WTC11 (cell line): ENCODE results near the gene IL18R1. TPM values are rescaled to one million over a fixed set of nuclear protein-coding genes. Genes with fewer than 3 reads are reported as not detected.

Source experiments
- ATAC-seq: fragments of 200-7000 bp; cut with Tn5 transposase; 2 replicates; pipeline ENCODE4 v1.10.0; 2021; ENCODE audit warnings: mild to moderate bottlenecking, moderate library complexity
- CTCF ChIA-PET: fragments of 300-600 bp; sonication (Branson Sonifier 250); formaldehyde crosslinking; loops from one replicate; lab custom pipeline; 2021; ENCODE audit warnings: antibody characterized with exemption; lab: Charles Lee
- POLR2A ChIA-PET: fragments of 350-600 bp; sonication (Branson Sonifier 250); formaldehyde crosslinking; loops from one replicate; lab custom pipeline; 2021; ENCODE audit warnings: antibody characterized with exemption; lab: Charles Lee
- DNase-seq: peaks from one replicate; pipeline ENCODE4 v3.0.0; 2021; ENCODE audit warnings: low spot score
- H3K27ac Mint-ChIP-seq: 2 replicates; pipeline ENCODE4 v1.8.0; 2021; ENCODE audit warnings: mixed read lengths
- H3K27me3 Mint-ChIP-seq: 2 replicates; pipeline ENCODE4 v1.8.0; 2021; ENCODE audit warnings: low read depth, mild to moderate bottlenecking, moderate library complexity, mixed read lengths
- H3K36me3 Mint-ChIP-seq: 2 replicates; pipeline ENCODE4 v1.8.0; 2021; ENCODE audit warnings: mixed read lengths
- H3K4me1 Mint-ChIP-seq: 2 replicates; pipeline ENCODE4 v1.8.0; 2022; ENCODE audit warnings: mixed read lengths
- H3K4me3 Mint-ChIP-seq: 2 replicates; pipeline ENCODE4 v1.8.0; 2021; ENCODE audit warnings: mild to moderate bottlenecking, moderate library complexity, mixed read lengths
- H3K9me3 Mint-ChIP-seq: 2 replicates; pipeline ENCODE4 v1.8.0; 2021; ENCODE audit warnings: mixed read lengths
- ATF1 ChIP-seq: sonication (generic); formaldehyde crosslinking; IDR thresholded peaks from 2 replicates; pipeline ENCODE4 v1.8.1; 2023; ENCODE audit warnings: mild to moderate bottlenecking, moderate library complexity, missing genetic modification reagents
- HMGA2 ChIP-seq: fragments of 250-450 bp; sonication (Bioruptor Pico); IDR thresholded peaks from 2 replicates; pipeline ENCODE4 v1.4.0; 2021; ENCODE audit warnings: mild to moderate bottlenecking, moderate library complexity
- JAZF1 ChIP-seq: fragments of 250-450 bp; sonication (Bioruptor Pico); IDR thresholded peaks from 2 replicates; pipeline ENCODE4 v1.9.0; 2021; ENCODE audit warnings: moderate library complexity, mild to moderate bottlenecking, inconsistent platforms
- NFATC4 ChIP-seq: fragments of 250-450 bp; sonication (Bioruptor Pico); IDR thresholded peaks from 2 replicates; pipeline ENCODE4 v1.9.0; 2021; ENCODE audit warnings: mild to moderate bottlenecking
- NR2C2 ChIP-seq: sonication (generic); formaldehyde crosslinking; IDR thresholded peaks from 2 replicates; pipeline ENCODE4 v1.8.0; 2022; ENCODE audit warnings: mild to moderate bottlenecking, missing genetic modification reagents
- SOX15 ChIP-seq: fragments of 250-450 bp; sonication (Bioruptor Pico); IDR thresholded peaks from 2 replicates; pipeline ENCODE4 v1.9.0; 2021; ENCODE audit warnings: mild to moderate bottlenecking
- SP1 ChIP-seq: sonication (generic); formaldehyde crosslinking; conservative IDR thresholded peaks from 2 replicates; pipeline ENCODE4 v1.8.1; 2022; ENCODE audit warnings: missing genetic modification reagents
- ZBTB21 ChIP-seq: sonication (generic); formaldehyde crosslinking; IDR thresholded peaks from 2 replicates; pipeline ENCODE4 v1.8.1; 2023; ENCODE audit warnings: mild to moderate bottlenecking, missing genetic modification reagents, borderline replicate concordance
- total RNA-seq: library from RNA; stranded (reverse); gene quantifications from 3 replicates; pipeline ENCODE4 v1.2.3, GENCODE V29; 2021
- TF ChIP-seq, protein P1 (sequence below): fragments of 250-450 bp; sonication (Bioruptor Pico); IDR thresholded peaks from 2 replicates; pipeline ENCODE4 v1.9.0; 2021; ENCODE audit warnings: mild to moderate bottlenecking, borderline replicate concordance
- TF ChIP-seq, protein P2 (sequence below): fragments of 250-450 bp; sonication (Bioruptor Pico); conservative IDR thresholded peaks from 2 replicates; pipeline ENCODE4 v1.9.0; 2021; ENCODE audit warnings: mild to moderate bottlenecking
- TF ChIP-seq, protein P3 (sequence below): sonication (generic); formaldehyde crosslinking; IDR thresholded peaks from 2 replicates; pipeline ENCODE4 v1.8.1; 2023; ENCODE audit warnings: mild to moderate bottlenecking, moderate library complexity, missing genetic modification reagents
- TF ChIP-seq, protein P4 (sequence below): sonication (generic); formaldehyde crosslinking; IDR thresholded peaks from 2 replicates; pipeline ENCODE4 v1.8.1; 2023; ENCODE audit warnings: mild to moderate bottlenecking, missing genetic modification reagents
- TF ChIP-seq, protein P5 (sequence below): sonication (generic); formaldehyde crosslinking; IDR thresholded peaks from 2 replicates; pipeline ENCODE4 v1.8.1; 2022; ENCODE audit warnings: mild to moderate bottlenecking, moderate library complexity, missing genetic modification reagents
- TF ChIP-seq, protein P6 (sequence below): fragments of 200-600 bp; IDR thresholded peaks from 2 replicates; pipeline ENCODE4 v1.8.0; 2022; ENCODE audit warnings: antibody characterized with exemption
- TF ChIP-seq, protein P7 (sequence below): sonication (generic); formaldehyde crosslinking; IDR thresholded peaks from 2 replicates; pipeline ENCODE4 v1.8.0; 2022; ENCODE audit warnings: mild to moderate bottlenecking, missing genetic modification reagents

IL18R1 gene
- total RNA-seq, 1 experiment from 2014 or later = not detected

DNA sequence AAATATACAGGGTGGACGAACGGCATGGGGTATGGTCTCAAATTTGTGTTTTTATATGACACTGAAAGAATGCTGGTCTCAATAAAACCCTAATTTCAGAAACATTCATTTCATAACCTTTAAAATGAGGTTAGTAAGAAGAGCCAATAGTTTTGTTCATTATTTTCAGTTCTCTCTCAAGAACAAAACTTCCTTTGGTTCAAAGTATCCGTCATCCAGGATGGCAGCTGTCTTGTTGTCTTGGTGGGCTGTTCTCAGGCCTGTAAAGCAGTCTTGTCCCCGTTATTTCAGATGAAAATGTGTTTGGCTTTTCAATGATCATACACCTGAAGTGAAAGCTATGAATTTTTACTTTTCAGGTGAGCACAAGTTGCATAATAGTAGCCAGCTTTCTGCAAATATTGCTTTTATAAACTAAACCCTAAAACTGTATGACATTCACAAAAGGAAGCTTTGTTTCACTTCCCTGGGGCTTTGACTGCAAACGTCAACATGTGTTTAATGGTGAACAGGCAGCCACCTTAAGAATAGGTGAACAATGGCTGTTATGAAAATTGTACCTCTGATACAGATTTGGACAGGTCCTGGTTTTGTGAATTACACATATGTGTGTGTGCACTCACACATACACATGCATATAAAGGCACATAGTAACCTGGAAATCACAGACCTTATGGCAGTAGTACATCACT is 70.0 kb downstream of the IL18R1 start (continued):
- TF ChIP-seq, protein P1, sequence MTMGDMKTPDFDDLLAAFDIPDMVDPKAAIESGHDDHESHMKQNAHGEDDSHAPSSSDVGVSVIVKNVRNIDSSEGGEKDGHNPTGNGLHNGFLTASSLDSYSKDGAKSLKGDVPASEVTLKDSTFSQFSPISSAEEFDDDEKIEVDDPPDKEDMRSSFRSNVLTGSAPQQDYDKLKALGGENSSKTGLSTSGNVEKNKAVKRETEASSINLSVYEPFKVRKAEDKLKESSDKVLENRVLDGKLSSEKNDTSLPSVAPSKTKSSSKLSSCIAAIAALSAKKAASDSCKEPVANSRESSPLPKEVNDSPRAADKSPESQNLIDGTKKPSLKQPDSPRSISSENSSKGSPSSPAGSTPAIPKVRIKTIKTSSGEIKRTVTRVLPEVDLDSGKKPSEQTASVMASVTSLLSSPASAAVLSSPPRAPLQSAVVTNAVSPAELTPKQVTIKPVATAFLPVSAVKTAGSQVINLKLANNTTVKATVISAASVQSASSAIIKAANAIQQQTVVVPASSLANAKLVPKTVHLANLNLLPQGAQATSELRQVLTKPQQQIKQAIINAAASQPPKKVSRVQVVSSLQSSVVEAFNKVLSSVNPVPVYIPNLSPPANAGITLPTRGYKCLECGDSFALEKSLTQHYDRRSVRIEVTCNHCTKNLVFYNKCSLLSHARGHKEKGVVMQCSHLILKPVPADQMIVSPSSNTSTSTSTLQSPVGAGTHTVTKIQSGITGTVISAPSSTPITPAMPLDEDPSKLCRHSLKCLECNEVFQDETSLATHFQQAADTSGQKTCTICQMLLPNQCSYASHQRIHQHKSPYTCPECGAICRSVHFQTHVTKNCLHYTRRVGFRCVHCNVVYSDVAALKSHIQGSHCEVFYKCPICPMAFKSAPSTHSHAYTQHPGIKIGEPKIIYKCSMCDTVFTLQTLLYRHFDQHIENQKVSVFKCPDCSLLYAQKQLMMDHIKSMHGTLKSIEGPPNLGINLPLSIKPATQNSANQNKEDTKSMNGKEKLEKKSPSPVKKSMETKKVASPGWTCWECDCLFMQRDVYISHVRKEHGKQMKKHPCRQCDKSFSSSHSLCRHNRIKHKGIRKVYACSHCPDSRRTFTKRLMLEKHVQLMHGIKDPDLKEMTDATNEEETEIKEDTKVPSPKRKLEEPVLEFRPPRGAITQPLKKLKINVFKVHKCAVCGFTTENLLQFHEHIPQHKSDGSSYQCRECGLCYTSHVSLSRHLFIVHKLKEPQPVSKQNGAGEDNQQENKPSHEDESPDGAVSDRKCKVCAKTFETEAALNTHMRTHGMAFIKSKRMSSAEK (CRISPR knock-in tag) = no peak
- TF ChIP-seq, protein P2, sequence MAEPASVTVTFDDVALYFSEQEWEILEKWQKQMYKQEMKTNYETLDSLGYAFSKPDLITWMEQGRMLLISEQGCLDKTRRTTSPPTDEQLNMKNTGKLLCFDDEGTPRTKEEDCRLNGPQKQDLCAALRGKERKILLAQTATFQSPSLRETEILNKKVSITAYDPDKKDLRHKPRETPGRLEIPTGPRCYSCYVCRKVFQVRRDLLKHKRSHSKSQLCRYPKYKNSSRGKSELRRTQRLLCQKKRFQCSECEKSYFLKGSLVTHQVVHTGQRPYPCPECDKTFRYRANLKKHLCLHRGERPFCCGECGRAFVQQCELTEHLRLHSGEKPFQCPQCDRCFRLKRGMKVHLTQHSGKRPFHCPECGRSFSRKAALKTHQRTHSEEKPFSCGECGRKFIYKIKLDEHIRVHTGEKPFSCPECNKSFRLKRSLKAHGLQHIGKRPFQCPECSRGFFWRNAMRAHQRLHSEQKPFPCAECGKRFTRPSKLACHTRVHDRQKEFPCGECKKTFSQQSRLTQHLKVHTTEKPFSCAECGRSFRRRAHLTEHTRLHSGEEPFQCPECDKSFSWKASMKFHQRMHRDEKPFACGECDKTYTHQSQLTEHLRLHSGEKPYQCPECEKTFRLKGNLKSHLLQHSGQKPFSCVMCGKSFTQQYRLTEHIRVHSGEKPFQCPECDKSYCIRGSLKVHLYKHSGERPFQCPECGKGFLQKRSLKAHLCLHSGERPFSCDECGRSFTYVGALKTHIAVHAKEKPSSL (CRISPR knock-in tag) = no peak
- TF ChIP-seq, protein P3, sequence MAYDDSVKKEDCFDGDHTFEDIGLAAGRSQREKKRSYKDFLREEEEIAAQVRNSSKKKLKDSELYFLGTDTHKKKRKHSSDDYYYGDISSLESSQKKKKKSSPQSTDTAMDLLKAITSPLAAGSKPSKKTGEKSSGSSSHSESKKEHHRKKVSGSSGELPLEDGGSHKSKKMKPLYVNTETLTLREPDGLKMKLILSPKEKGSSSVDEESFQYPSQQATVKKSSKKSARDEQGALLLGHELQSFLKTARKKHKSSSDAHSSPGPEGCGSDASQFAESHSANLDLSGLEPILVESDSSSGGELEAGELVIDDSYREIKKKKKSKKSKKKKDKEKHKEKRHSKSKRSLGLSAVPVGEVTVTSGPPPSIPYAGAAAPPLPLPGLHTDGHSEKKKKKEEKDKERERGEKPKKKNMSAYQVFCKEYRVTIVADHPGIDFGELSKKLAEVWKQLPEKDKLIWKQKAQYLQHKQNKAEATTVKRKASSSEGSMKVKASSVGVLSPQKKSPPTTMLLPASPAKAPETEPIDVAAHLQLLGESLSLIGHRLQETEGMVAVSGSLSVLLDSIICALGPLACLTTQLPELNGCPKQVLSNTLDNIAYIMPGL (CRISPR knock-in tag) = no peak
- TF ChIP-seq NR2C2 (CRISPR knock-in tag) (no peak), HMGA2 (CRISPR knock-in tag) (no peak), JAZF1 (no peak), ZBTB21 (CRISPR knock-in tag) (no peak)
- TF ChIP-seq, protein P4, sequence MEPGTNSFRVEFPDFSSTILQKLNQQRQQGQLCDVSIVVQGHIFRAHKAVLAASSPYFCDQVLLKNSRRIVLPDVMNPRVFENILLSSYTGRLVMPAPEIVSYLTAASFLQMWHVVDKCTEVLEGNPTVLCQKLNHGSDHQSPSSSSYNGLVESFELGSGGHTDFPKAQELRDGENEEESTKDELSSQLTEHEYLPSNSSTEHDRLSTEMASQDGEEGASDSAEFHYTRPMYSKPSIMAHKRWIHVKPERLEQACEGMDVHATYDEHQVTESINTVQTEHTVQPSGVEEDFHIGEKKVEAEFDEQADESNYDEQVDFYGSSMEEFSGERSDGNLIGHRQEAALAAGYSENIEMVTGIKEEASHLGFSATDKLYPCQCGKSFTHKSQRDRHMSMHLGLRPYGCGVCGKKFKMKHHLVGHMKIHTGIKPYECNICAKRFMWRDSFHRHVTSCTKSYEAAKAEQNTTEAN (CRISPR knock-in tag) = no peak
- TF ChIP-seq, all 79 proteins: peak for 0

DNA sequence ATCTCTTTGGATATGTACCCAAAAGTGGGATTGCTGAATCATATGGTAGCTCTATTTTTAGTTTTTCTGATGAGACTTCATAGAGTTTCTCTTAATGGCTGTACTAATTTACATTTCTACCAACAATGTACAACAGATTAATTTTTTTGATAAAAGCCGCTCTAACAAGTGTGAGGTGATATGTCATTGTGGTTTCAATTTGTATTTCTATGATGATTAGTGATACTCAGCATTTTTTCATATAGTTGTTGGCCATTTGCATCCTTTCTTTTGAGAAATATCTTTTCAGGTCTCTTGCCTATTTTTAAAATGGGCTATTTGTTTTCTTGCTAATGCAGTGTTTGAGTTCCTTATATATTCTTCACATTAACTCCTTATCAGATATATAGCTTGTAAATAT is 71.7 kb downstream of the IL18R1 start:
- H3K9me3 Mint-ChIP-seq = no peaks in the 10 kb centered on the region
- TF ChIP-seq, protein P5, sequence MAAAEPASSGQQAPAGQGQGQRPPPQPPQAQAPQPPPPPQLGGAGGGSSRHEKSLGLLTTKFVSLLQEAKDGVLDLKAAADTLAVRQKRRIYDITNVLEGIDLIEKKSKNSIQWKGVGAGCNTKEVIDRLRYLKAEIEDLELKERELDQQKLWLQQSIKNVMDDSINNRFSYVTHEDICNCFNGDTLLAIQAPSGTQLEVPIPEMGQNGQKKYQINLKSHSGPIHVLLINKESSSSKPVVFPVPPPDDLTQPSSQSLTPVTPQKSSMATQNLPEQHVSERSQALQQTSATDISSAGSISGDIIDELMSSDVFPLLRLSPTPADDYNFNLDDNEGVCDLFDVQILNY = no peak
- no peak for TF ChIP-seq SP1 (CRISPR knock-in tag)
- no peak for TF ChIP-seq NFATC4 (CRISPR knock-in tag)
- TF ChIP-seq, protein P6, sequence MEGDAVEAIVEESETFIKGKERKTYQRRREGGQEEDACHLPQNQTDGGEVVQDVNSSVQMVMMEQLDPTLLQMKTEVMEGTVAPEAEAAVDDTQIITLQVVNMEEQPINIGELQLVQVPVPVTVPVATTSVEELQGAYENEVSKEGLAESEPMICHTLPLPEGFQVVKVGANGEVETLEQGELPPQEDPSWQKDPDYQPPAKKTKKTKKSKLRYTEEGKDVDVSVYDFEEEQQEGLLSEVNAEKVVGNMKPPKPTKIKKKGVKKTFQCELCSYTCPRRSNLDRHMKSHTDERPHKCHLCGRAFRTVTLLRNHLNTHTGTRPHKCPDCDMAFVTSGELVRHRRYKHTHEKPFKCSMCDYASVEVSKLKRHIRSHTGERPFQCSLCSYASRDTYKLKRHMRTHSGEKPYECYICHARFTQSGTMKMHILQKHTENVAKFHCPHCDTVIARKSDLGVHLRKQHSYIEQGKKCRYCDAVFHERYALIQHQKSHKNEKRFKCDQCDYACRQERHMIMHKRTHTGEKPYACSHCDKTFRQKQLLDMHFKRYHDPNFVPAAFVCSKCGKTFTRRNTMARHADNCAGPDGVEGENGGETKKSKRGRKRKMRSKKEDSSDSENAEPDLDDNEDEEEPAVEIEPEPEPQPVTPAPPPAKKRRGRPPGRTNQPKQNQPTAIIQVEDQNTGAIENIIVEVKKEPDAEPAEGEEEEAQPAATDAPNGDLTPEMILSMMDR = no peak
- no peak for TF ChIP-seq ATF1 (CRISPR knock-in tag)
- TF ChIP-seq SOX15 (CRISPR knock-in tag) = no peak
- TF ChIP-seq, protein P7, sequence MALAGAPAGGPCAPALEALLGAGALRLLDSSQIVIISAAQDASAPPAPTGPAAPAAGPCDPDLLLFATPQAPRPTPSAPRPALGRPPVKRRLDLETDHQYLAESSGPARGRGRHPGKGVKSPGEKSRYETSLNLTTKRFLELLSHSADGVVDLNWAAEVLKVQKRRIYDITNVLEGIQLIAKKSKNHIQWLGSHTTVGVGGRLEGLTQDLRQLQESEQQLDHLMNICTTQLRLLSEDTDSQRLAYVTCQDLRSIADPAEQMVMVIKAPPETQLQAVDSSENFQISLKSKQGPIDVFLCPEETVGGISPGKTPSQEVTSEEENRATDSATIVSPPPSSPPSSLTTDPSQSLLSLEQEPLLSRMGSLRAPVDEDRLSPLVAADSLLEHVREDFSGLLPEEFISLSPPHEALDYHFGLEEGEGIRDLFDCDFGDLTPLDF (CRISPR knock-in tag) = no peak
- no peaks in the 10 kb centered on the region for H3K36me3 Mint-ChIP-seq
- no peaks in the 10 kb centered on the region; the same call in 1 of the 2 replicates for H3K27me3 Mint-ChIP-seq
- POLR2A ChIA-PET = no interaction called here
- H3K4me1 Mint-ChIP-seq = no peaks in the 10 kb centered on the region
- no peak overlapping the region for H3K27ac Mint-ChIP-seq
- DNase-seq (no peak), ATAC-seq (no peak)
- CTCF ChIA-PET = no interaction called here
- H3K4me3 Mint-ChIP-seq = no peak overlapping the region
